ES-I3 (cell line): Measurements from ENCODE around the gene SOS1.
A peak's percentile ranks its signal among the peaks of the same experiment; 100 is the strongest.

ENCODE experiments used
- H3K36me3 ChIP-seq: 2 replicates; pipeline ENCODE4 v1.6.1; 2013; ENCODE audit warnings: mild to moderate bottlenecking, low read length, control low read depth, moderate library complexity; ENCODE audit not compliant: insufficient read depth
- H3K4me1 ChIP-seq: 2 replicates; pipeline ENCODE4 v1.6.1; 2013; ENCODE audit warnings: mild to moderate bottlenecking, control low read depth, low read length; ENCODE audit not compliant: insufficient read depth
- H3K9ac ChIP-seq: 2 replicates; pipeline ENCODE4 v1.6.1; 2013; ENCODE audit warnings: low read depth, mild to moderate bottlenecking, low read length, moderate library complexity
- H3K9me3 ChIP-seq: 2 replicates; pipeline ENCODE4 v1.6.1; 2013; ENCODE audit warnings: mild to moderate bottlenecking, low read length, moderate library complexity; ENCODE audit not compliant: control insufficient read depth, insufficient read depth

Gene SOS1

DNA sequence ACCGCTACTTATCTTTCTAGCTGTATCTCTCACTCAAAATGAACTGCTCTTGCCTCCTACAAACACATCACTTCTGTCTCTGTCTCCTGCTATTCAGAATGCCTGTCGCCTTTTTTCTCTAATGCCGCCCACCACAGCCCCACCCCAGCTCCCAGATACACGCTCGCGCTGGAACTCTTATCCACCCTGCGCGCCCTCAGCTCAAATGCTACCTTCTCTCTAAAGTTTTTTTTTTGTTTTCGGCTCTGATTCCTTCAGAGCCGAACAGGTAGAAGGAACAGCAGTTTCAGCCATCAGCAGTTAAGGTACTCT is 3.9 kb upstream of the SOS1 start:
- Histone ChIP-seq H3K36me3 (no peaks in the 10 kb centered on the region), H3K9me3 (no peaks in the 10 kb centered on the region), H3K9ac (peak overlapping the region; percentile 64), H3K4me1 (0 out of 2 replicates have a peak, but pooled peaks cover 4% of the 10 kb centered on the region)

DNA sequence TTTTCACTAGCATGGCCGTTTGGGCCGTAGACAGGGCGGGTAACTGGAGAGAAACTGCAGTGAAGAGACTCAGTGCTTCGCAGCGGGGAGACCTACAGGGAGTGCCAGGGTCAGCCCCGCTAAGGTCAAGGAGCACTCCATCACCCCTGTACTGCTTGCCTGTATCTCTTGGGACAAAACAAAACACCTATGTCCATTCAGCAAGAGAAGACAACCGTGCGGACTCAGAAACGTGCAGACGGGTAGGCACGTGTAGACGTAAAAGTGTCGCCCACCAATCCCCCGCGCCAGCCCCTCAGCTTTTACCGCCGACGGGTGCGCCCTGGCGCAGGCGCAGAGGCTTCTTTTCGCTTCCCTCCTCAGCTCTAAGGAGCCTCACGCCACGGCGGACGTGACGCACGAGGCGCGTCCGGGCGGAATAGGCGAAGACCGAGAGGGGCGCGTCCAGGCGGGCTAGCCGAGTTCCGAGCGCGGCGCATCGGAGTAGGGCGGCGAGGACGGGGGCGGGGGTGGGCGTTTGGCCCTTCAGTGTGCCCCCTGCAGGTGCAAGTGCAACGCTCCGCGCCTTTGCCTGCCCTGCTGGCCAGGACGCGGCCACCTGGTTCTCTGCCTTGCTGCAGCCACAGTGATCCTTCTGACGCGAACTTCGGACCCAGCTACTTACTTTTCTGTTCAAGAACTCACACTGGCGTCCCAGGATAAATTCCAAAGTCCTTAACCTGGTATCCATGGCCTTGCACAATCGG is 3.3 kb upstream of the SOS1 start:
- Histone ChIP-seq H3K9ac (peak overlapping the region; percentile 95), H3K4me1 (0 out of 2 replicates have a peak, but pooled peaks cover 4% of the 10 kb centered on the region), H3K36me3 (no peaks in the 10 kb centered on the region), H3K9me3 (no peaks in the 10 kb centered on the region)

DNA sequence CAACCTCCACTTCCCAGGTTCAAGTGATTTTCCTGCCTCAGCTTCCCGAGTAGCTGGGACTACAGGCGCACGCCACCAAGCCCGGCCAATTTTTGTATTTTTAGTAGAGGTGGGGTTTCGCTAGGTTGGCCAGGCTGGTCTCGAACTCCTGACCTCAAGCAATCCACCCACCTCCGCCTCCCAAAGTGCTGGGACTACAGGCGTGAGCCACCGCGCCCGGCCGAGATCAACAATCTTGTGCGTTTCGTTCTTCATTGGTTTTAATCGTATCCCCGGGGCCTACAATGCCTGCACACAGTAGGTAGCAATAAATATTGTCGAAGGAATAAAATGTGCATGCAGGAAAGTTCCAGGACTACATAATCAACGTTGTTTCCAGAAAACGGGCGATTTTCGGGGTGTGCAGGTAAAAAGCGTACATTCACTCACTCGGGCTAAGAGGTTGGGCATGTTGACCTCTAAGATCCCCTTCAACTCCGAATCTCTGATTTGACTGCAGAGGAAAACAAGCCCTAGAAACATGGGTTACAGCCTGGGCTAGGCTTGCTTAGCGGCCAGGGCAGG is 2.7 kb upstream of the SOS1 start:
- Histone ChIP-seq H3K36me3 (no peaks in the 10 kb centered on the region), H3K9me3 (no peaks in the 10 kb centered on the region), H3K4me1 (peaks cover 9% of the 10 kb centered on the region), H3K9ac (peak overlapping the region; percentile 95)

DNA sequence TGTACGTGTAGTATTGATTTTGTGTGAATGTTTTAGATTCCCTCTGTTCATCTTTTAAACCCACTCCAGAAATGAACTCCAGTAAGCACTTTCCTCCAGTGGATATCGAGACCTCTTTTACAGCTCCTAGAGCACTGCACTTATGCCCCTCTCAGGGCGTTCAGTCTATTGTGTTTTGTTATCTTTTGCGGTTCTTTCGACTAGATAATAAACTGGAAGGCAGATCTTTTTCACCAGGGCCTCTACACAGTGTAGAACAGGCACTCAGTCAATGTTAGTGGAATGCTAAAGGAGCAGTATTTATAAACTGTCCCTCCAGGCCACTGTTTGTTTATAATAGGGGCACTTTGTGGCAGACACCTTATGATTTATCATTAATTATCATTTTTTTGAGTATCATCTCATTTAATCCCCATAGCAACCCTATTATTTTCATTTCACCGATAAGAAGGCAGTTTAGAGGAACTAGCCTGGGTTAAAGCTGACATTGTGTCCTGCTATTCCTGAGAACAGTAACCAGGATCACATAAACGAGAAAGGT is 742 bp upstream of the SOS1 start:
- Histone ChIP-seq H3K4me1 (peaks cover 15% of the 10 kb centered on the region), H3K36me3 (peaks cover 2% of the 10 kb centered on the region; the same call in 1 of the 2 replicates)

DNA sequence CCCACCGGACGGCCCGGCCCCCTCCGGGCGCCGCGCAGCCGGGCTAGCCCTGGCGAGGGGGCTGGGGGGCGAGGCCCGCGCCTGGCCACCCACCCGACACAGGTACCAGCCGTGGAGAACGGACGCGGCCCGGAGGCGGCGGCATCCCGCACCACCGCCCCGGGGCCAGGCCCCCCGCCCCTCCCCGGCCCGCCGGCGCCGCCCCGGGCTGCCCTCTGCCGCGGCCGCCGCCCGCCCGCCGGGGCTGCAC is 405 bp downstream of the SOS1 start:
- peaks cover 15% of the 10 kb centered on the region for H3K4me1 ChIP-seq
- peak overlapping the region; percentile 90 for H3K9ac ChIP-seq
- H3K9me3 ChIP-seq: no peaks in the 10 kb centered on the region
- peaks cover 5% of the 10 kb centered on the region; the same call in 1 of the 2 replicates for H3K36me3 ChIP-seq

More for the DNA sequence above, 742 bp upstream of the SOS1 start:
- H3K9ac ChIP-seq: peak overlapping the region; percentile 90
- H3K9me3 ChIP-seq: no peaks in the 10 kb centered on the region

DNA sequence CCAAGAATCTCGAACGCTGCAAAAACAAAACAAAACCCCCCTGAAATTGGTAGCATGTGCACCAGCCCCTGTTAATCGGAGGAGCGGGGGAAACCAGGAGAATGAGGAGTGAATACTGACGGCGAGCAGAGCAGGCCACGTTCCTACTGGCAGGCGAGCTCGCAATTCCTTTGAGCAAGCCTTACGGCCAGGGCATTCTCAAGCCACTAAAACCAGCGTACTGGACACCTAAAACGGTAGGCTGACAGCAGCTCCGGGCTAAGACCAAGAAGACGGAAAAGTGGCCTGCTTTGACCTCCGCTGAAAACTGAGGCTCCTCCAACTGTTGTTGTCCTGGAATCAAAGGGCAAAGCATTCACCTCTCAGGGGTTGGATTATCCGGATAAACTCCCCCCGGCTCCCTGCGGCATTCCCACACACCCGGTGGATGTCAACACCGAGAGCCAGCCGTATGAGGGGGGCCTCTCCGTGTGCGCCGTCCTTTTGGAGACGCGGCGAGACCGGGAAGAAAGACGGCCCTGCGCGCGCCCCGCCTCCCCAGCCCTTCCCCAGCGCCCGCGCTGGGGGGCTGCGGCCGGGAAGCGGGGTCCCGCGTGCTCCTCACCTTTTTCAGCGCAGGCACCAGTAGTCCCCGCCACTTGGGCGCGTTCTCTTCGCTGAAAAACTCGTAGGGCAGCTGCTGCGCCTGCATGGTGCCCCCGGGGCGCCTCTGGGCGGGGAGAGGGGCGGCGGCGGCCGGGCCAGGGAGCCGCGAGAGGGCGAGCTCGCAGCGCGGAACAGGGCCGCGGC is 925 bp downstream of the SOS1 start:
- peaks cover 15% of the 10 kb centered on the region for H3K4me1 ChIP-seq
- no peaks in the 10 kb centered on the region for H3K9me3 ChIP-seq
- H3K36me3 ChIP-seq: peaks cover 5% of the 10 kb centered on the region; the same call in 1 of the 2 replicates
- H3K9ac ChIP-seq: peak overlapping the region; percentile 90

DNA sequence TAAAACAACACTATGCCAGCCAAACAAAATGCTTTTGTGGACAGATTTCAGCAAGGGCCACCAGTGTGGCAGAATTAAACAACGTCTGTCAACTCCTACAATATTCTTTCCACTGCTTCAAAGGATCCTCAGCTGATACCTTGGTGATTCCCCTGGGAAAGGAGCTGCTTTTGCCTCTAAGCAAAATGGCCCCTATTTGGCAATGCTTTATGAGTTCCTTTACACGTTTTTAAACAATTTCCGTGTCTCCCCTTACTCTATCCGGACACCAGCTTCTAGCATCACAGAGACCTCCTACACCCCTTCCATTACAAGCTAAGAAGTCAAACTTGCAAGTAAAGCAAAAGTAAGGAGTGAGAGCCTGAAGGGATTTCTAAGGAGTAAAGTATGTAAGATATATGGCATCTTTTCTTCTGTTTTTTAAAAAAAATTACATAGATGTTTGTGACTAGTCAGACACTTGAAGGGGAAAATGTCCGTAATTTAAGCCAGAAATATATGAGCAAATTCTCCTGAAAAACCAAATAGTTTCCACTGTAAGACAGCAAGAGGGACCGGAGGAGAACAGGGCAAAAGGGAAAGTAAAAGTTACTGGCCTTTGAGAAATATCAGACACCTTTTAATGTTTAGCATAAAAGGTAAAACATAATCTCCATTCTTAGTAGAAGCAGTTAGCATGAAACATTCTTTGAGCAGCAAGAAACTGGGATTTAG is 1.9 kb downstream of the SOS1 start:
- Histone ChIP-seq H3K4me1 (peaks cover 15% of the 10 kb centered on the region), H3K9ac (peak overlapping the region; percentile 90), H3K9me3 (no peaks in the 10 kb centered on the region), H3K36me3 (peaks cover 5% of the 10 kb centered on the region; the same call in 1 of the 2 replicates)

DNA sequence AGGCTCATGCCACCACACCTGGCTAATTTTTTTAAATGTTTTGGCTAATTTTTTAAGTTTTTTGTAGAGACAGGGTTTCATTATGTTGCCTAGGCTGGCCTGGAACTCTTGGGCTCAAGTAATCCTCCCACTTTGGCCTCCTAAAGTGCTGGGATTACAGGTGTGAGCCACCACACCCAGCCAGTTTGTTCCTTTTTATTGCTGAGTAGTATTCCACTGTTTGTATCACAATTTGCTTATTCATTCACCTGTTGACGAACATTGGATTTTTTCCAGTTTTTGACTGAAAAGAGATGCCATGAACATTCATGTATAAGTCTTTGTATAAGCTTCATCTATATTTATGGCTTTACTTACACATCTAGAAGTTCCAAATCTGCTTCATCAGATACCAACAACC is 5.3 kb downstream of the SOS1 start:
- Histone ChIP-seq H3K9me3 (no peaks in the 10 kb centered on the region), H3K4me1 (peaks cover 11% of the 10 kb centered on the region), H3K36me3 (peaks cover 5% of the 10 kb centered on the region; the same call in 1 of the 2 replicates), H3K9ac (no peak overlapping the region)

DNA sequence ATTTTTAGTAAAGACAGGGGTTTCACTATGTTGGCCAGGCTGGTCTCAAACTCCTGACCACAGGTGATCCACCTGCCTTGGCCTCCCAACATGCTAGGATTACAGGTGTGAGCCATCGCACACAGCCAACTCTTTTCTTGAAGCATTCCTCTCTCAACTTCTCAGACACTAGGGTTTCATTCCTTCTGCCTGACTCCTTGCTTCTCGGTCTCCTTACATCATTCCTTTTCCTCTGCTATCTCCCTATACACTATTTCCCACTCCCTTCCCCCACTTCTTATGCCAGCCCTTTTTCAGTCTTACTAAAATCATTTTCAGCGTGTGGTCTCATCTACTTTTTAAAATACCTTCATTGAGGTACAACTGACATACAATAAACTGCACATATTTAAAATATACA is 6.1 kb downstream of the SOS1 start:
- Histone ChIP-seq H3K36me3 (peaks cover 5% of the 10 kb centered on the region; the same call in 1 of the 2 replicates), H3K9ac (no peak overlapping the region), H3K9me3 (no peaks in the 10 kb centered on the region), H3K4me1 (peaks cover 11% of the 10 kb centered on the region)

DNA sequence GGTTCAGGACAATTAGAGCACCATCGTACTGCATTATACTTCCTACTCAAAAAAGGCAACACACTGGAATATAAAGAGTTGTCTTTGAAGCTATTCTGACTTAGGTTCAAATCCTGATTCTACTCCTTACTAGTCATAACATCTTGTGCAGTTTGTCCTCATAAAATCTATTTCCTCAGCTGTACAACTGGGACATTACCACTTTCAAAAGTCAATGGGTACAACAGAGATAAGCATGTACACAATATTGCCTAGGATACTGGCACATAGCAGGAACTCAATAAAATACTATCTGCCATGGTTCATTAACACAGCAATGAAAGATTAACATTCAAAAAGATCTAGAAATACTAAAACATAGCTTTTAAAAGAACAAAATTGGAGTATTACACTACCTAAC is 11.3 kb downstream of the SOS1 start:
- Histone ChIP-seq H3K9ac (no peak overlapping the region), H3K36me3 (no peaks in the 10 kb centered on the region), H3K9me3 (no peaks in the 10 kb centered on the region), H3K4me1 (peaks cover 13% of the 10 kb centered on the region)

DNA sequence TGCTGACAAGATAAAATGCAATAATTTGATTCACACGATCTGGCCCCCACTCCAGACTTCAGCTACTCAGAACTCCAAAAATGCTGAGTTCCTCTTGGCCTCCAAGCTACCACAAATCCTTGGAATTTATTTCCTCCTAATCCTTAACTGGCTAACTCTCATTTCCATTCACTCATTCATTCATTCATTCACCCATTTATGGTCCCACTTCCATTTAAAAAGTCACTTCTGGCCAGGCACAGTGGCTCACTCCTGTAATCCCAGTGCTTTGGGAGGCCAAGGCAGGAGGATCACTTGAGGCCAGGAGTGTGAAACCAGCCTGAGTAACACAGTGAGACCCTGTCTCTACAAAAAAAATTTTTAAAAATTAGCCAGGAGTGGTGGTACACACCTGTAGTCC is 12.5 kb downstream of the SOS1 start:
- Histone ChIP-seq H3K9me3 (no peaks in the 10 kb centered on the region), H3K4me1 (peaks cover 13% of the 10 kb centered on the region), H3K9ac (no peak overlapping the region), H3K36me3 (no peaks in the 10 kb centered on the region)

DNA sequence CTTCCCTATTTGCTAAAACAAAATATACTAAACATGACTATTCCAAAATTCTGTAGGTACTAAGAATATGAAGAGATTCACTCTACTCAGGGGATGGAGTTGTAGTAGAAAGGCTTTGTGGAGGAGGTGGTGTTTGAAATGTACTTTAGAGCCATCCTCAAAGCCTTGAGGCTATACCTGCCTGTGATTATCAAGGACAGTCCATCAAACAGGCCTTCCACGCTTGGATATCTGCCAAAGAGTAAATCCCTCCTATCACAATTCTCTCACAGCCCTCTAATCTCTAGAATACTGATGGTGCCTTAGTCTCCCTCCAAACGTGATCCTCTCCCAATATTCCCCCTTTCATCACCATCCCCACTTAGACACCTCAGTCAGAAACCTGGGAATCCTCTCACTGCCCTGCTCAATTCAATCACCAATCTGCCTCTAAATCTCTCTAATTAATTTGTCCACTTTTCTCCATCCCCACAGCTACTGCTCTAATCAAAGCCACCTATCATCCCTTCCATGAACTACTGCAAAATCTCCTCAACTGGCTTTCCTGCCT is 13.1 kb downstream of the SOS1 start:
- no peaks in the 10 kb centered on the region for H3K36me3 ChIP-seq
- H3K9ac ChIP-seq: no peak overlapping the region
- H3K4me1 ChIP-seq: peaks cover 13% of the 10 kb centered on the region
- no peaks in the 10 kb centered on the region for H3K9me3 ChIP-seq

DNA sequence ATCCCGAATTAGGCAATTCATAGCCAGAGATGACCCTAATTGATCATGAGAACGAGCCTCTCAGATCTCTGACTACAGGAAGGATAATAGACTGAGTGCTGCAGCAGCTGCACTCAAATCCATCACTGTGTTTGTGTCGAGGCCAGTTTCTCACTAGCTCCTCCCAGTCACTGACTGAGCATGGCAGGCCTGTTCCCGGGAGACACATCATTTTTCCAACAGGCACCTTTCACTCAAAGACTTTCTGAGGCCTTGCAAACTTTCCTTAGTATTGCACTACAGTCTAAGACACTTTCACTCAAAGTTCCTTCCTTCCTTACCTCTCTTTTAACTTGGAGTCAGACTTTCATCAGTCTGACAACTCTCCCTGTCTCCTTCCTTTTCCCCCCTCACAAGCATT is 13.7 kb downstream of the SOS1 start:
- Histone ChIP-seq H3K36me3 (no peaks in the 10 kb centered on the region), H3K9ac (no peak overlapping the region), H3K4me1 (peaks cover 13% of the 10 kb centered on the region), H3K9me3 (no peaks in the 10 kb centered on the region)
